Hepatocyte (in vitro differentiated cells): ENCODE measurements around the gene DYNC2H1. TPM values are rescaled to one million over a fixed set of nuclear protein-coding genes. Genes with fewer than 3 reads are reported as not detected.

Experiments used
- DNase-seq: peaks from one replicate; pipeline ENCODE4 v3.0.0-alpha.2; 2016; ENCODE audit warnings: low spot score
- H2AFZ ChIP-seq: fragments of 200-600 bp; sonication (generic); 2 replicates; pipeline ENCODE4 v1.6.0; 2016; ENCODE audit warnings: antibody characterized with exemption, mild to moderate bottlenecking
- H3K27ac ChIP-seq: fragments of 200-600 bp; sonication (generic); 2 replicates; pipeline ENCODE4 v1.5.1; 2016; ENCODE audit warnings: mild to moderate bottlenecking
- H3K27me3 ChIP-seq: fragments of 200-600 bp; sonication (generic); 2 replicates; pipeline ENCODE4 v1.6.1; 2016
- H3K36me3 ChIP-seq: fragments of 200-600 bp; sonication (generic); replicated peaks from 2 replicates; pipeline ENCODE4 v1.5.1; 2016; ENCODE audit warnings: low read depth; ENCODE audit not compliant: insufficient read depth
- H3K4me1 ChIP-seq: fragments of 200-600 bp; sonication (generic); 2 replicates; pipeline ENCODE4 v1.5.1; 2016; ENCODE audit warnings: mild to moderate bottlenecking, moderate library complexity; ENCODE audit not compliant: insufficient read depth
- H3K4me2 ChIP-seq: fragments of 200-600 bp; sonication (generic); 2 replicates; pipeline ENCODE4 v1.6.0; 2016
- H3K4me3 ChIP-seq: fragments of 200-600 bp; sonication (generic); 2 replicates; pipeline ENCODE4 v1.5.1; 2016; ENCODE audit warnings: mild to moderate bottlenecking
- H3K79me2 ChIP-seq: fragments of 200-600 bp; sonication (generic); 2 replicates; pipeline ENCODE4 v1.6.0; 2017; ENCODE audit warnings: mild to moderate bottlenecking
- H3K9me2 ChIP-seq: fragments of 200-600 bp; sonication (generic); replicated peaks from 2 replicates; pipeline ENCODE4 v1.6.0; 2017; ENCODE audit warnings: mild to moderate bottlenecking; ENCODE audit not compliant: insufficient read depth
- H3K9me3 ChIP-seq: fragments of 200-600 bp; sonication (generic); 2 replicates; pipeline ENCODE4 v1.5.1; 2016; ENCODE audit warnings: low read depth, mild to moderate bottlenecking
- H4K20me1 ChIP-seq: fragments of 200-600 bp; sonication (generic); 2 replicates; pipeline ENCODE4 v1.6.0; 2016; ENCODE audit warnings: mild to moderate bottlenecking; ENCODE audit not compliant: insufficient read depth, poor library complexity, severe bottlenecking
- EZH2 ChIP-seq: fragments of 200-600 bp; sonication (generic); IDR thresholded peaks from 2 replicates; pipeline ENCODE4 v1.6.1; 2016; ENCODE audit warnings: antibody characterized with exemption, mild to moderate bottlenecking, borderline replicate concordance
- EZH2phosphoT487 ChIP-seq: fragments of 200-600 bp; sonication (generic); IDR thresholded peaks from one replicate; pipeline ENCODE4 v1.6.1; 2018; ENCODE audit warnings: antibody characterized with exemption, mild to moderate bottlenecking, low read depth, moderate library complexity; ENCODE audit not compliant: unreplicated experiment, severe bottlenecking
- WGBS: methylation state at CpG from one replicate; pipeline ENCODE4 v1.1.6; 2016; ENCODE audit warnings: low lambda C conversion rate; ENCODE audit errors: missing lambda C conversion rate; 5-methylcytosine and 5-hydroxymethylcytosine counted together
- polyA plus RNA-seq: library from polyadenylated mRNA; unstranded; fragments of >200 nt; fragmentation: Nextera tagmentation; extraction: Ambion mirVana; gene quantifications from 2 replicates; pipeline ENCODE4 v1.2.1, GENCODE V29; 2016
- total RNA-seq: library from RNA; depleted of rRNA; stranded (reverse); fragments of >200 nt; gene quantifications from 2 replicates; pipeline ENCODE4 v1.2.3, GENCODE V29; 2014
- TF ChIP-seq, protein P1 (sequence below): fragments of 200-600 bp; sonication (generic); IDR thresholded peaks from 2 replicates; pipeline ENCODE4 v1.5.1; 2016; ENCODE audit warnings: antibody characterized with exemption, mild to moderate bottlenecking; ENCODE audit not compliant: poor library complexity

Gene DYNC2H1
- total and polyA plus RNA-seq, 2 experiments from 2014 or later = 4.4 to 16.9 TPM

DNA sequence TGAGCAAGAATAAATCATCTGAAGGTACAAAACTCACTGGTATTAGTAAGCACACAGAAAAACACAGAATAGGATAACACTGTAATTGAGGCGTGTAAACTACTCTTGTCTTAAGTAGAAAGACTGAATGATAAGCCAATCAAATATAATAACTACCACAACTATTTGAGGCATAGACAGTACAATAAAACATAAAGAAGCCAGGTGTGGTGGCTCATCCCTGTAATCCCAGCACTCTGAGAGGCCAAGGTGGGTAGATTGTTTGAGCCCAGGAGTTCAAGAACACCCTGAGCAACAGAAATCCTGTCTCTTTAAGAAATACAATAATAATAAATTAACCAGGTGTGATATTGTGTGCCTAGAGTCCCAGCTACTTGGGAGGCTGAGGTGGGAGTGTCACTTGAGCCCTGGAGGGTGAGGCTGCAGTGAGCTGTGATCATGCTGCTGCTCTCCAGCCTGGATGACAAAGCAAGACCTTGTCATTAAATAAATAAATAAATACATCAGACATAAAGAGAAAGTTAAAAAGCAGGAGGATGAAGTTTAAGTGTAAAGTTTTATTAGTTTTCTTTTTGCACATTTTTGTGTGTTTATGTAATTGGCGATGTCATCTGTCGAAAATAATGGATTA, 390.6 kb downstream of the DYNC2H1 start:
- Histone ChIP-seq H3K4me2 (no peak overlapping the region), H3K9me3 (no peaks in the 10 kb centered on the region), H3K36me3 (no peaks in the 10 kb centered on the region), H3K9me2 (no peaks in the 10 kb centered on the region), H3K79me2 (no peaks in the 10 kb centered on the region), H3K4me1 (no peaks in the 10 kb centered on the region), H2AFZ (no peak overlapping the region), H3K27me3 (no peaks in the 10 kb centered on the region), H3K27ac (no peak overlapping the region), H3K4me3 (no peak overlapping the region), H4K20me1 (no peaks in the 10 kb centered on the region)
- TF ChIP-seq EZH2phosphoT487 (no peak), EZH2 (no peak)
- TF ChIP-seq, protein P1, sequence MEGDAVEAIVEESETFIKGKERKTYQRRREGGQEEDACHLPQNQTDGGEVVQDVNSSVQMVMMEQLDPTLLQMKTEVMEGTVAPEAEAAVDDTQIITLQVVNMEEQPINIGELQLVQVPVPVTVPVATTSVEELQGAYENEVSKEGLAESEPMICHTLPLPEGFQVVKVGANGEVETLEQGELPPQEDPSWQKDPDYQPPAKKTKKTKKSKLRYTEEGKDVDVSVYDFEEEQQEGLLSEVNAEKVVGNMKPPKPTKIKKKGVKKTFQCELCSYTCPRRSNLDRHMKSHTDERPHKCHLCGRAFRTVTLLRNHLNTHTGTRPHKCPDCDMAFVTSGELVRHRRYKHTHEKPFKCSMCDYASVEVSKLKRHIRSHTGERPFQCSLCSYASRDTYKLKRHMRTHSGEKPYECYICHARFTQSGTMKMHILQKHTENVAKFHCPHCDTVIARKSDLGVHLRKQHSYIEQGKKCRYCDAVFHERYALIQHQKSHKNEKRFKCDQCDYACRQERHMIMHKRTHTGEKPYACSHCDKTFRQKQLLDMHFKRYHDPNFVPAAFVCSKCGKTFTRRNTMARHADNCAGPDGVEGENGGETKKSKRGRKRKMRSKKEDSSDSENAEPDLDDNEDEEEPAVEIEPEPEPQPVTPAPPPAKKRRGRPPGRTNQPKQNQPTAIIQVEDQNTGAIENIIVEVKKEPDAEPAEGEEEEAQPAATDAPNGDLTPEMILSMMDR = no peak
- 88% methylated on average over 3 of the region's 3 CpGs for WGBS
- DNase-seq = no peak

GRCh38 chr11:103515283-103515682, 406.1 kb downstream of the DYNC2H1 start:
- WGBS = 68% methylated on average over 1 of the region's 1 CpG
- no peak overlapping the region for H3K4me2 ChIP-seq
- no peak for DNase-seq

GRCh38 chr11:103520792-103521191, 411.6 kb downstream of the DYNC2H1 start:
- no peaks in the 10 kb centered on the region for H3K36me3 ChIP-seq
- DNase-seq = no peak
- no peaks in the 10 kb centered on the region for H3K4me1 ChIP-seq
- H3K9me3 ChIP-seq = no peaks in the 10 kb centered on the region
- H3K4me2 ChIP-seq = no peak overlapping the region
- no peaks in the 10 kb centered on the region for H3K9me2 ChIP-seq
- 75% methylated on average over 3 of the region's 3 CpGs for WGBS
- H3K27ac ChIP-seq = no peak overlapping the region
- no peaks in the 10 kb centered on the region for H3K27me3 ChIP-seq
- H4K20me1 ChIP-seq = no peaks in the 10 kb centered on the region
- H2AFZ ChIP-seq = no peak overlapping the region
- H3K79me2 ChIP-seq = no peaks in the 10 kb centered on the region
- TF ChIP-seq EZH2 (no peak), EZH2phosphoT487 (no peak)
- TF ChIP-seq, protein P1 = no peak
- no peak overlapping the region for H3K4me3 ChIP-seq

More at GRCh38 chr11:103515283-103515682, 406.1 kb downstream of the DYNC2H1 start:
- no peaks in the 10 kb centered on the region for H3K9me2 ChIP-seq
- H3K79me2 ChIP-seq = no peaks in the 10 kb centered on the region
- no peak for TF ChIP-seq EZH2
- H4K20me1 ChIP-seq = no peaks in the 10 kb centered on the region
- H3K27me3 ChIP-seq = no peaks in the 10 kb centered on the region
- no peak overlapping the region for H2AFZ ChIP-seq
- H3K4me3 ChIP-seq = no peak overlapping the region
- no peaks in the 10 kb centered on the region for H3K4me1 ChIP-seq
- no peak overlapping the region for H3K27ac ChIP-seq
- no peaks in the 10 kb centered on the region for H3K9me3 ChIP-seq
- no peaks in the 10 kb centered on the region for H3K36me3 ChIP-seq

- Histone ChIP-seq H3K27me3 (no peaks in the 10 kb centered on the region), H3K79me2 (no peaks in the 10 kb centered on the region), H3K27ac (no peak overlapping the region), H3K9me2 (no peaks in the 10 kb centered on the region), H3K36me3 (no peaks in the 10 kb centered on the region), H2AFZ (no peak overlapping the region), H3K4me3 (no peak overlapping the region), H4K20me1 (no peaks in the 10 kb centered on the region), H3K4me1 (peaks cover 5% of the 10 kb centered on the region), H3K9me3 (no peaks in the 10 kb centered on the region), H3K4me2 (no peak overlapping the region)
- 49% methylated on average over 2 of the region's 2 CpGs for WGBS
- TF ChIP-seq, protein P1 = no peak
- no peak for TF ChIP-seq EZH2phosphoT487
- TF ChIP-seq EZH2 = no peak
- DNase-seq = no peak
These were observed 415.8 kb downstream of the DYNC2H1 start for GRCh38 chr11:103525069-103525468.
